Mesothelial cell of epicardium (in vitro differentiated cells): Measurements from ENCODE around the gene RETSAT. TPM values are rescaled to one million over a fixed set of nuclear protein-coding genes. Genes with fewer than 3 reads are reported as not detected.

Source experiments
- DNase-seq, 2 experiments: peaks; one replicate each; pipeline ENCODE4 v3.0.0; 2021; ENCODE audit warnings: low spot score in 2 of 2; ENCODE audit not compliant: unreplicated experiment in 2 of 2
- H3K27ac Mint-ChIP-seq: 2 replicates; pipeline ENCODE4 v1.8.0; 2021; ENCODE audit warnings: mixed read lengths
- H3K27me3 Mint-ChIP-seq: 2 replicates; pipeline ENCODE4 v1.8.0; 2021; ENCODE audit warnings: low read depth, mixed read lengths
- H3K36me3 Mint-ChIP-seq: 2 replicates; pipeline ENCODE4 v1.8.0; 2021; ENCODE audit warnings: mixed read lengths
- H3K4me1 Mint-ChIP-seq: 2 replicates; pipeline ENCODE4 v1.8.0; 2021; ENCODE audit warnings: mixed read lengths
- H3K4me3 Mint-ChIP-seq: 2 replicates; pipeline ENCODE4 v1.8.0; 2021; ENCODE audit warnings: mild to moderate bottlenecking, moderate library complexity, mixed read lengths
- H3K9me3 Mint-ChIP-seq: 2 replicates; pipeline ENCODE4 v1.8.0; 2021; ENCODE audit warnings: mixed read lengths
- total RNA-seq: library from RNA; stranded (reverse); gene quantifications from 3 replicates; pipeline ENCODE4 v1.2.1, GENCODE V29; 2021
- TF ChIP-seq, protein P1 (sequence below): fragments of 200-600 bp; sonication (generic); IDR thresholded peaks from one replicate; pipeline ENCODE4 v1.5.0; 2021; ENCODE audit warnings: antibody characterized with exemption; ENCODE audit not compliant: unreplicated experiment

The RETSAT gene
- total RNA-seq, 1 donor from 2014 or later = 27.4 TPM

DNA sequence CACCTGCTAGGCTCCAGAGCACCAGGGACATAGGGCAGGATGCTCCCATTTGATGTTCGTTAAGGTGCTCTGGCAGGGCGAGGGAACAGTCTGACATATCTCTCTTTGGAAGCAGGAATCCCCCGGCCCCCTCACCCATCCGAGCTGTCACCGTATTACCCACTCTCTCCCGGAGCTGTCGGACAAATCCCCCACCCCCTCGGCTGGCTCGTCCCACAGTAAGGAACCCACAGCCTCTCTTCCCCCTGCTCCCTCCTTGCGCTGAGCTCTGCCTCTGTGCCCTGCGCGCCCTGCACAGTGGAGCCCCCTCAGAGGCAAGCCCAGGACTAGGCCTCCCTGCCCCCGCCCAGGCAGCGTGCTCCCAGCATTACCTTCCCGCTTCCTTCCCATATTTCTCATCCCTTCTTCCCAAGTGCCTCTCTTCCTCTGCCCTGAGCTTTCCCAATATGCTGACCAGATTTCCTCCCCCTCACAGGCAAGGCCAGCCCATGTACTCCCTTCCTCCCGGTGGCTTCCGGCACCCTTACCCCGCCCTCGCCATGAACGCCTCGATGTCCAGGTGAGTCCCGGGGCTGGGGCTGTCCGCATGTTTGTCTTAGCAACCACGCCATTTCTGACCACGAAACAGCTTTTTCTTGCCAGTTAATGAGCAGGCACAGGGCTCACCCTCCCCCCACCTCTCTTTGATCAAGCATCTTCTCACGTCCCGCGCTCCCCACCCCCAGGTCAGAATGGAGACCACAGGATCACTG, 50.4 kb downstream of the RETSAT start:
- no peak for DNase-seq
- H3K4me3 Mint-ChIP-seq = no peak overlapping the region
- no peak overlapping the region for H3K27ac Mint-ChIP-seq
- TF ChIP-seq, protein P1, sequence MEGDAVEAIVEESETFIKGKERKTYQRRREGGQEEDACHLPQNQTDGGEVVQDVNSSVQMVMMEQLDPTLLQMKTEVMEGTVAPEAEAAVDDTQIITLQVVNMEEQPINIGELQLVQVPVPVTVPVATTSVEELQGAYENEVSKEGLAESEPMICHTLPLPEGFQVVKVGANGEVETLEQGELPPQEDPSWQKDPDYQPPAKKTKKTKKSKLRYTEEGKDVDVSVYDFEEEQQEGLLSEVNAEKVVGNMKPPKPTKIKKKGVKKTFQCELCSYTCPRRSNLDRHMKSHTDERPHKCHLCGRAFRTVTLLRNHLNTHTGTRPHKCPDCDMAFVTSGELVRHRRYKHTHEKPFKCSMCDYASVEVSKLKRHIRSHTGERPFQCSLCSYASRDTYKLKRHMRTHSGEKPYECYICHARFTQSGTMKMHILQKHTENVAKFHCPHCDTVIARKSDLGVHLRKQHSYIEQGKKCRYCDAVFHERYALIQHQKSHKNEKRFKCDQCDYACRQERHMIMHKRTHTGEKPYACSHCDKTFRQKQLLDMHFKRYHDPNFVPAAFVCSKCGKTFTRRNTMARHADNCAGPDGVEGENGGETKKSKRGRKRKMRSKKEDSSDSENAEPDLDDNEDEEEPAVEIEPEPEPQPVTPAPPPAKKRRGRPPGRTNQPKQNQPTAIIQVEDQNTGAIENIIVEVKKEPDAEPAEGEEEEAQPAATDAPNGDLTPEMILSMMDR = no peak
- H3K36me3 Mint-ChIP-seq = peaks cover 20% of the 10 kb centered on the region
- no peaks in the 10 kb centered on the region for H3K27me3 Mint-ChIP-seq
- no peaks in the 10 kb centered on the region for H3K4me1 Mint-ChIP-seq
- no peaks in the 10 kb centered on the region for H3K9me3 Mint-ChIP-seq

DNA sequence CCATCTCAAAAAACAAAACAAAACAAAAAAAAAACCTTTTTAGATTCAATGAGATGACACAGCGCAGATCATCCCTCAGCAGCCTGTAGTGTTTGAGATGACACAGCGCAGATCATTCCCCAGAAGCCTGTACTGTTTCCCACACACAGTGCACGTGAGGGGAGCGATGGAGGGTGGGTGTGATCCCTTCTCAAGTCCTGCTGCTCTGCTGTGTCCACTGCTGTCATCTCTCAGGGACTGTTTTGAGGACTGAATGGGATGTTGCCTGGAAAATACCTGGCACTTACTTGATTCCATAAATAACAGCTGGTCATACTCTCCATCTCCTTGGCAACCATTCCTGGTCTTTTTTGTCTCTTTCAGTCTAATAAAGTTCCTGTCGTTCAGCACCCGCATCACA, 52.2 kb downstream of the RETSAT start:
- H3K36me3 Mint-ChIP-seq = peaks cover 15% of the 10 kb centered on the region
- TF ChIP-seq, protein P1 = no peak
- no peak overlapping the region for H3K27ac Mint-ChIP-seq
- no peaks in the 10 kb centered on the region for H3K4me1 Mint-ChIP-seq
- no peaks in the 10 kb centered on the region for H3K9me3 Mint-ChIP-seq
- no peak overlapping the region for H3K4me3 Mint-ChIP-seq
- DNase-seq = no peak
- H3K27me3 Mint-ChIP-seq = no peaks in the 10 kb centered on the region

Other genes with a start within 250 kb of the RETSAT start
- 44.4 to 48.3 TPM (median 45.7 TPM) in 3 replicates for gene TCF7L1, start 221.1 kb downstream of the RETSAT start, total RNA-seq
- 59.0 to 62.5 TPM (median 59.2 TPM) in 3 replicates for gene TGOLN2, start 26.5 kb downstream of the RETSAT start, total RNA-seq
- gene ELMOD3, start 241 bp upstream of the RETSAT start, total RNA-seq = 23.2 to 25.2 TPM (median 24.5 TPM) in 3 replicates
- gene CAPG, start 55.8 kb upstream of the RETSAT start, total RNA-seq = 86.3 to 92.4 TPM (median 89.2 TPM) in 3 replicates
- gene SH2D6, start 64.2 kb upstream of the RETSAT start, total RNA-seq = 0.35 to 0.79 TPM (median 0.38 TPM) in 3 replicates
- gene MAT2A, start 184.6 kb upstream of the RETSAT start, total RNA-seq = 263 to 274 TPM (median 271 TPM) in 3 replicates
- 57.4 to 58.2 TPM (median 57.7 TPM) in 3 replicates for gene GGCX, start 207.0 kb upstream of the RETSAT start, total RNA-seq
- 51.0 to 55.7 TPM (median 55.5 TPM) in 3 replicates for gene VAMP8, start 223.1 kb upstream of the RETSAT start, total RNA-seq
- gene VAMP5, start 229.9 kb upstream of the RETSAT start, total RNA-seq = 2.5 to 3.7 TPM (median 3.4 TPM) in 3 replicates
- 76.6 to 87.4 TPM (median 82.8 TPM) in 3 replicates for gene RNF181, start 241.2 kb upstream of the RETSAT start, total RNA-seq
- gene TMEM150A, start 248.2 kb upstream of the RETSAT start, total RNA-seq = 13.5 to 15.2 TPM (median 14.4 TPM) in 3 replicates